NCI-H146 (cell line): ENCODE measurements around the gene GRB7.
A peak's percentile ranks its signal among the peaks of the same experiment; 100 is the strongest.
"Not testable (repeated sequence)": the region's sequence is repeated elsewhere in the genome, so short reads cannot be mapped to it uniquely, and the experiment has no call there.

Source experiments
- DNase-seq: peaks from one replicate; lab custom pipeline; 2025; lab: John Stamatoyannopoulos, UW

Gene GRB7

DNA sequence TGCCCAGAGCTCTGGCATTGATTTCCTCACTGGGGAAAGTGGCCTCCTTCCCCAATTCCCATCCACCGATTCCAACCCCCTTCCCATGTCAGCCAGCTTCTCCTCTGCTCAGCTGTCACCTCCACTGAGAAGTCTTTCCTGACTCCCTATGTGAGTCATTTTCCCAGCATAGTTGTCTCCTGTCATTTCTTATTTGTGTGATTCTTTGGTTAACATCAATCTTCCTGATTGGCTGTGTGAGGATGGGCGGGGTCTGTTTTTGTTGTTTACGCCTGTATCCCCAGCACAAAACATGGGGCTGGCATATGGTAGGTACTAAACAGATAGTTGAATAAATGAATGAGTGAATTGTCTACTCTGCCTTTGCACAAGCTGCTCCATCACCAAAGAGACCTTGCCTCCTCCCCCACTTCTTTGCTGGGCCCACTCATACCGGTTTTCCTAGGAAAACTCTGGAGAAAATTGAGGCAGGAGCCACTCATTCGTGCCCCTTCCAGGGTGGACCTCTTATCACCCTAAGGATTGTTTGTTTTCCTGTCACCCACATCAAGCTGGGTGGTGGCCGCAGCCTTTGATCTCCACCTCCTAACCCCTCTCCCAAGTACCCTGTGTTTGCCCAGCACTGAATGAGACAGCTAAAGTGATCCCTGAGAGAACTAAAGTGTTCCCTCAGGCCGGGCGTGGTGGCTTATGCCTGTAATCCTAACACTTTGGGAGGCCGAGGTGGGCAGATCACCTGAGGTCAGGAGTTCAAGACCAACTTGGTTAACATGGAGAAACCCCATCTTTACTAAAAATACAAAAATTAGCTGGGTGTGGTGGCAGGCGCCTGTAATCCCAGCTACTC lies 1.2 kb upstream of the GRB7 start:
- no peak for DNase-seq

DNA sequence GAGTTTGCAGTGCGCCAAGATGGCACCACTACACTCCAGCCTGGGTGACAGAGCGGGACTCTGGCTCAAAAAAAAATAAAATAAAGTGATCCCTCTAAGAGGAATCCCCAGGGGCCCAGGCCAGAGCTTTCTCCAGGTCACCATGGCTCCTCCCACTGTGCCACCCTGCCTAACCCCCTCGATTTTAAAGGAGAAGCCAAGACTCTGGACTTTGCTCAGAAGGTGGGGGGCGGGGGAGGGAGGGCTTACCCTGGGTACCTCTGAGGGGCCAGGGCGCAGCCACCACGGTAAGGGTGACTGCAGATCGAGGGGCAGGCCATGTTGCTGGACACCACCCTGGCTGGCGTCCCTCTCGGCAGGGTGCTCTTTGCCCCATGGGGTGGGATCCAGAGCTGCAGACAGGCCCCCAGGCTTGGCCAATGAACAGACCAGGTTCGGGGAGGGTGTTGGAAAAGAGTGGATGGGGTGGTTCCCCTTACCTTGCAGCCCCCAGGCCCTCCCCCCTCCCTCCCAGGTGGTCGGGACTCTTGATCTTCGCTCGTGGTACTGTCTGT lies 455 bp upstream of the GRB7 start:
- DNase-seq: no peak

GRCh38 chr17:39738568-39738901 lies 797 bp downstream of the GRB7 start:
- DNase-seq: peak; percentile 74

GRCh38 chr17:39738983-39739884 lies 1.5 kb downstream of the GRB7 start:
- peak; percentile 74 for DNase-seq

DNA sequence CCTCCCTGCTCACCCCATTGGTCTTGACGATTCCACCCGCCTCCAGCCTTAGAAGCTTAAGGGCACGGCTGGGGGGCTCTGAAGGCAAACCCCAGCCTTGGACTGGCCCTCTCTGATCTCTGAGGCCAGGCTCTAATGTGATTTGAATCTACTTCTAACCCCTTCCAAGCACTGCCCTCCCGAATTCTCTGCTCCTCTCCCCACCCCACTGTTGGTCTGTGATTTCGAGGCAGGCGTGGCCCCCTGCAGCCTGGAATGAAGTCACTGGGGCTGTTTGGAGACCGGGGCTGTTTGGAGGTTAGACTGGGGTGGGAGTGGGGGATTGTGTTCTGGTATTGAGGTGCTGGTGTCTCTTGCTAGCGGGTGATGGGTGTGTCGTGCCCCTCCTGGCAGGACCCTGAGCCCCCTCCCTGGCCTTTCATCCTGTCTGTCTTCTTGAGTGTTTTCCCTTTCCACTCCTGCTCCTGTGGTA lies 2.2 kb downstream of the GRB7 start:
- no peak for DNase-seq

- DNase-seq: no peak
Measured at GRCh38 chr17:39740357-39741111, 2.8 kb downstream of the GRB7 start.

GRCh38 chr17:39742126-39742855 lies 4.6 kb downstream of the GRB7 start:
- no peak for DNase-seq

DNA sequence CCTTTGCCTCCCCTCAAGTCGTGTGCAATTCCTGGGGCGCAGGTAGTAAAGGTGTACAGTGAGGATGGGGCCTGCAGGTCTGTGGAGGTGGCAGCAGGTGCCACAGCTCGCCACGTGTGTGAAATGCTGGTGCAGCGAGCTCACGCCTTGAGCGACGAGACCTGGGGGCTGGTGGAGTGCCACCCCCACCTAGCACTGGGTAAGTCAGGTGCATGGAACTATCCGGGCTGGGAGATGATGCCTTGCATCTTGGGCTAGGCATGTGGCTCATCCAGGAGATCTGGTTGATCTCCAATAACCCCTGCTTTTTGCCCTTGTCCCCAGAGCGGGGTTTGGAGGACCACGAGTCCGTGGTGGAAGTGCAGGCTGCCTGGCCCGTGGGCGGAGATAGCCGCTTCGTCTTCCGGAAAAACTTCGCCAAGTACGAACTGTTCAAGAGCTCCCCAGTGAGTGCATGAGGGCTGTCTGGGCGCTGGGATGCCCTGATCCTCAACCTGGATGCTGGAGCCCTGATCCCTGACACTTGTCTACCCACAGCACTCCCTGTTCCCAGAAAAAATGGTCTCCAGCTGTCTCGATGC lies 5.2 kb downstream of the GRB7 start:
- no peak for DNase-seq

GRCh38 chr17:39744075-39744835 lies 6.5 kb downstream of the GRB7 start:
- DNase-seq: no peak

- no peak for DNase-seq
Measured at GRCh38 chr17:39744836-39745215, 7.1 kb downstream of the GRB7 start.

DNA sequence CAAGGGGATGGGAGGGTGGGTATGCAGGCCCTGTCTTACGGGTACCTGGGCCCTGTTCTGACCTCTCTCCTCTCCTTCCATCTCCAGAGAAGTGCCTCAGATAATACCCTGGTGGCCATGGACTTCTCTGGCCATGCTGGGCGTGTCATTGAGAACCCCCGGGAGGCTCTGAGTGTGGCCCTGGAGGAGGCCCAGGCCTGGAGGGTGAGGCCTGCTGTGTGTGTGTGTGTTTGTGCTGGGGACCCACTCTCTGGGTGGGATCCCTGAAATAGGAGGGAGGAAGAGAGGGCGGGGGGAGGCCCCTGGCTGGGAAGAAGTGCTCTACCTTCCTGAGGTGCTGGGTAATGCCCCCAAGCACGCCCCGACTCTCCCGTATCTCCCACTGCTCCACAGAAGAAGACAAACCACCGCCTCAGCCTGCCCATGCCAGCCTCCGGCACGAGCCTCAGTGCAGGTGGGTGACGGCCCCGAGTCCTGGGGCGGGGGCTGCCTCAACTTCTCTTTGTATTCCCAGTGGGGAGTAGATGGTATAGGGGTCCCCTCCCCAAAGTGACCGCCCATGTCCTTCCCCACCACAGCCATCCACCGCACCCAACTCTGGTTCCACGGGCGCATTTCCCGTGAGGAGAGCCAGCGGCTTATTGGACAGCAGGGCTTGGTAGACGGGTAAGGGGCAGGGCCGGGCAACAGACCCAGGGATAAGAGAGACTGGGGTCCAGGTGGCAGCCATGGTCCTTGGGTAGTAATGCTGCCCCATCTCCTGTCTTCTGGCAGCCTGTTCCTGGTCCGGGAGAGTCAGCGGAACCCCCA lies 7.8 kb downstream of the GRB7 start:
- DNase-seq: no peak

GRCh38 chr17:39746145-39746461 lies 8.4 kb downstream of the GRB7 start:
- DNase-seq: no peak

DNA sequence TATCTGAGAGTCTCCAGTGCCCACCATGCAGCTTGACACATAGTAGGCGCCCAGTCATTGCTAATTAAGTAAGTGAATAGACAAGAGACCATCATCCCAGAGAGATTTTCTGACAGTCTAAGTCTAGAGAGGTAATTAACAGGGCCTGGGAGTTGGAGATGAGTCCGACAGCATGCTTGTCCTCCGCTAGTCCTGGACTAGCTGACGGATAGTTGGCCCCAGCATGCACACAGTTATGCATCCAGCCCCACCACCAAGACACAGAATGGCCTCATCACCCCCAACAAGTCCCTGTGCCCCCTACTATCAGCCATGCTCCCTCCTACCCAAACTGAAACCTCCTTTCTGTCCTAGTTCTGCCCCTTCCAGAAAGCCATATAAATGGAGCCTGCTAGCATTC lies 10.0 kb downstream of the GRB7 start:
- no peak for DNase-seq

GRCh38 chr17:39748444-39749034 lies 10.8 kb downstream of the GRB7 start:
- not testable (repeated sequence) for DNase-seq

- DNase-seq: no peak
Measured at GRCh38 chr17:39750131-39751015, 12.6 kb downstream of the GRB7 start.

- no peak for DNase-seq
Measured at GRCh38 chr17:39751016-39751543, 13.3 kb downstream of the GRB7 start.

DNA sequence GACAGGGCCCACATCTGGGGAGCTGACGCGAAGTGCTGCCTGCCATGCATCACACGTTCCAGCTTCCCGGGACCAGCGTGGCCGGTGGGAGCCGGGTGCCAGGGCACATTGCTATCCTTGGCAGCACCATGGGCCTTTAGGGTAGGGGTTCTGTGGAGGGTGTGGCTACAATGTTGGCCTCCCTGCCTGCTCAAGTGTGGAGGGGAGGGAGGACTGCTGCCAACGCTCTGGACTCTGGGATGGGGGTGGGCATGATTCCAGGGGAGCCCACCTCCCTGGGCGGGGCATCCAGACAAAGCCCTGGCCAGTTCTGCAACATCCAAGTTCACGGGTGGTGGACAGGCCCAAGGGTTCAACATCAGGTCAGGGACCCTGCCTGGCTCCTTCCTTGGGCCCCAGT lies 13.9 kb downstream of the GRB7 start:
- no peak for DNase-seq
